AG04449 (cell line): ENCODE data around the gene ALG8.

Source experiments
- CTCF ChIA-PET: fragments of 350-600 bp; formaldehyde crosslinking; extraction: SDS; loops from one replicate; lab custom pipeline; 2021; ENCODE audit warnings: antibody characterized with exemption; lab: Yijun Ruan, JAX
- POLR2A ChIA-PET: fragments of 400-600, 350-600 bp; formaldehyde crosslinking; extraction: SDS; loops from one replicate; lab custom pipeline; 2020; ENCODE audit warnings: antibody characterized with exemption, inconsistent platforms; lab: Yijun Ruan, JAX
- DNase-seq: peaks from one replicate; pipeline ENCODE4 v3.0.0-alpha.2; 2010; ENCODE audit warnings: low read depth, low spot score
- H3K4me3 ChIP-seq: 2 replicates; pipeline ENCODE4 v1.5.1; 2011; ENCODE audit warnings: low read depth, mild to moderate bottlenecking, control low read depth, low read length
- CTCF ChIP-seq: IDR thresholded peaks from one replicate; pipeline ENCODE4 v1.5.1; 2011; ENCODE audit warnings: mild to moderate bottlenecking, moderate library complexity, low read length, control low read depth, inconsistent platforms; ENCODE audit not compliant: insufficient read depth; ENCODE audit errors: missing control alignments

The ALG8 gene

GRCh38 chr11:78139422-78140391 is at the start of gene ALG8:
ALG8 (minus strand) TSS chr11:78139626; CDS start chr11:78139588, 38 bp downstream.
- CTCF ChIA-PET = interaction anchor here (0.6 to 2.3 kb wide), 6 partner anchors 11 to 427 kb away, joined by 3 to 14 read pairs (median 4); no protein-coding TSS in a partner anchor
- POLR2A ChIA-PET = interaction anchor here (0.6 to 1.4 kb wide), 4 partner anchors 9 to 277 kb away, joined by 3 to 5 read pairs (median 4); partner anchors contain the start of genes KCTD21, NDUFC2 and USP35
- no peak for TF ChIP-seq CTCF
- peak within 1 kb of the TSS; percentile 79 for H3K4me3 ChIP-seq
- peak; percentile 74 for DNase-seq

GRCh38 chr11:78188286-78189173 is 49.1 kb upstream of the ALG8 start, which contains the start of the genes KCTD21 and USP35:
KCTD21 (minus strand) TSS chr11:78188626; CDS start chr11:78174554, 14,072 bp downstream.
USP35 (plus strand) TSS chr11:78188919; CDS start chr11:78196246, 7,327 bp downstream.
- CTCF ChIA-PET = interaction anchor here (1.5 to 4.2 kb wide), 3 partner anchors 9 to 376 kb away, joined by 3 to 19 read pairs (median 6); no protein-coding TSS in a partner anchor
- peak; percentile 59 for DNase-seq
- POLR2A ChIA-PET = interaction anchor here (0.5 to 1.5 kb wide), 7 partner anchors 24 to 230 kb away, joined by 3 to 5 read pairs (median 3); partner anchors contain the start of gene ALG8

GRCh38 chr11:78187366-78188285 is 48.2 kb upstream of the ALG8 start:
- DNase-seq = no peak

More at GRCh38 chr11:78188286-78189173, 49.1 kb upstream of the ALG8 start, which contains the start of the genes KCTD21 and USP35:
- no peak for TF ChIP-seq CTCF
- peak within 1 kb of the TSS; percentile 96 for H3K4me3 ChIP-seq

GRCh38 chr11:78181185-78181584 is 41.8 kb upstream of the ALG8 start:
- ChIA-PET POLR2A (no interaction called here), CTCF (no interaction called here)
- no peak overlapping the region for H3K4me3 ChIP-seq
- no peak for DNase-seq
- no peak for TF ChIP-seq CTCF

More at GRCh38 chr11:78187366-78188285, 48.2 kb upstream of the ALG8 start:
- peak overlapping the region; percentile 96 for H3K4me3 ChIP-seq
- POLR2A ChIA-PET = interaction anchor here (0.5 to 1.5 kb wide), 7 partner anchors 25 to 231 kb away, joined by 3 to 5 read pairs (median 3); partner anchors contain the start of gene ALG8
- no peak for TF ChIP-seq CTCF
- CTCF ChIA-PET = interaction anchor here (2.4 to 4.2 kb wide), 2 partner anchors 38 to 377 kb away, joined by 6 to 19 read pairs; no protein-coding TSS in a partner anchor

- no peak overlapping the region for H3K4me3 ChIP-seq
- no peak for DNase-seq
- ChIA-PET CTCF (no interaction called here), POLR2A (no interaction called here)
- TF ChIP-seq CTCF = no peak
These were observed 41.3 kb upstream of the ALG8 start for GRCh38 chr11:78180751-78181150.
